B cell (primary cell): Measurements from ENCODE around the gene EBF3. TPM values are rescaled to one million over a fixed set of nuclear protein-coding genes. Genes with fewer than 3 reads are reported as not detected.

Experiments used
- ATAC-seq: fragments of 200-7000 bp; cut with Tn5 transposase; one replicate; pipeline ENCODE4 v1.10.0; 2021; ENCODE audit warnings: low read depth, mild to moderate bottlenecking, moderate number of reproducible peaks, moderate library complexity
- CTCF ChIA-PET: fragments of 350-600 bp; sonication (Branson Sonifier 250); formaldehyde crosslinking; loops from one replicate; lab custom pipeline; 2021; ENCODE audit warnings: antibody characterized with exemption, inconsistent platforms; lab: Charles Lee
- POLR2A ChIA-PET: fragments of 350-600 bp; sonication (Branson Sonifier 250); formaldehyde crosslinking; loops from one replicate; lab custom pipeline; 2021; ENCODE audit warnings: antibody characterized with exemption; lab: Charles Lee
- DNase-seq: peaks from one replicate; pipeline ENCODE4 v3.0.0; 2013
- H2AFZ ChIP-seq: 2 replicates; pipeline ENCODE4 v1.6.1; 2012; ENCODE audit warnings: mild to moderate bottlenecking, low read depth, low read length; ENCODE audit not compliant: insufficient read depth, poor library complexity, severe bottlenecking
- H3K27ac ChIP-seq, 2 donors: 1 replicate in 1 of 2; 2 replicates in 1 of 2; pipeline ENCODE4 v1.5.1; 2012 to 2013; ENCODE audit warnings: low read length in 2 of 2, mild to moderate bottlenecking in 2 of 2, moderate library complexity in 1 of 2
- H3K27me3 ChIP-seq, 4 experiments: fragments of 200-600 bp in 1 of 4; sonication (generic) in 1 of 4; replicated peaks in 1 of 4; 1 replicate in 2 of 4; 2 replicates in 2 of 4; pipeline versions ENCODE4 v1.6.1 to v1.7.0; 2013 to 2016; ENCODE audit warnings: low read length in 3 of 4, mild to moderate bottlenecking in 2 of 4, mixed read lengths in 1 of 4, moderate library complexity in 1 of 4; ENCODE audit not compliant: insufficient read depth in 4 of 4, control insufficient read depth in 3 of 4; ENCODE audit errors: control extremely low read depth in 1 of 4
- H3K36me3 ChIP-seq, 2 experiments: replicated peaks in 1 of 2; 1 replicate in 1 of 2; 2 replicates in 1 of 2; pipeline versions ENCODE4 v1.6.1 to v1.7.1; 2013; ENCODE audit warnings: low read length in 1 of 2; ENCODE audit not compliant: insufficient read depth in 2 of 2, control insufficient read depth in 1 of 2; ENCODE audit errors: control extremely low read depth in 1 of 2, extremely low read depth in 1 of 2
- H3K4me1 ChIP-seq, 2 donors: fragments of 200-600 bp in 1 of 2; sonication (generic) in 1 of 2; 1 replicate in 1 of 2; 2 replicates in 1 of 2; pipeline versions ENCODE4 v1.5.1 to v1.6.1; 2013 to 2017; ENCODE audit warnings: low read length in 2 of 2; ENCODE audit not compliant: control insufficient read depth in 2 of 2, insufficient read depth in 2 of 2
- H3K4me2 ChIP-seq: replicated peaks from 2 replicates; pipeline ENCODE3; 2012; ENCODE audit warnings: mild to moderate bottlenecking, low read depth, low read length; ENCODE audit not compliant: poor library complexity, severe bottlenecking
- H3K4me3 ChIP-seq, 5 experiments: fragments of 200-600 bp in 1 of 5; sonication (generic) in 1 of 5; 1 replicate in 3 of 5; 2 replicates in 2 of 5; pipeline versions ENCODE4 v1.5.1 to v1.7.0; 2011 to 2016; ENCODE audit warnings: low read length in 4 of 5, mild to moderate bottlenecking in 4 of 5, low read depth in 2 of 5, control low read depth in 1 of 5, moderate library complexity in 1 of 5; ENCODE audit not compliant: insufficient read depth in 1 of 5; ENCODE audit errors: control extremely low read depth in 1 of 5, extremely low read depth in 1 of 5
- H3K79me2 ChIP-seq: fragments of 200-600 bp; sonication (generic); one replicate; pipeline ENCODE4 v1.6.0; 2016; ENCODE audit warnings: low read length; ENCODE audit not compliant: control insufficient read depth, insufficient read depth
- H3K9ac ChIP-seq: fragments of 200-600 bp; sonication (generic); 2 replicates; pipeline ENCODE4 v1.6.1; 2017; ENCODE audit warnings: mild to moderate bottlenecking, low read length, moderate library complexity
- H3K9me3 ChIP-seq, 3 donors: one replicate each; pipeline versions ENCODE4 v1.6.1 to v1.7.1; 2013; ENCODE audit warnings: low read length in 2 of 3; ENCODE audit not compliant: control insufficient read depth in 2 of 3, insufficient read depth in 1 of 3; ENCODE audit errors: control extremely low read depth in 1 of 3
- H4K20me1 ChIP-seq: 2 replicates; pipeline ENCODE4 v1.6.0; 2012; ENCODE audit warnings: mild to moderate bottlenecking, low read length; ENCODE audit not compliant: insufficient read depth, control insufficient read depth, poor library complexity, severe bottlenecking
- H3K27ac Mint-ChIP-seq: one replicate; pipeline ENCODE4 v1.8.0; 2021; ENCODE audit warnings: mixed read lengths
- H3K27me3 Mint-ChIP-seq: one replicate; pipeline ENCODE4 v1.8.0; 2021; ENCODE audit warnings: mixed read lengths
- H3K4me1 Mint-ChIP-seq: one replicate; pipeline ENCODE4 v1.8.0; 2021; ENCODE audit warnings: mixed read lengths
- H3K4me3 Mint-ChIP-seq: one replicate; pipeline ENCODE4 v1.8.0; 2021; ENCODE audit warnings: mixed read lengths
- H3K9me3 Mint-ChIP-seq: one replicate; pipeline ENCODE4 v1.8.0; 2022; ENCODE audit warnings: mixed read lengths; ENCODE audit not compliant: insufficient read depth
- CTCF ChIP-seq: fragments of 200-600 bp; IDR thresholded peaks from one replicate; pipeline ENCODE4 v1.8.0; 2022; ENCODE audit warnings: antibody characterized with exemption, mild to moderate bottlenecking
- EZH2 ChIP-seq: IDR thresholded peaks from 2 replicates; pipeline ENCODE4 v1.6.1; 2012; ENCODE audit warnings: borderline replicate concordance, low read depth, mild to moderate bottlenecking, moderate library complexity, low read length; ENCODE audit not compliant: insufficient read depth, poor library complexity, severe bottlenecking
- WGBS: methylation state at CpG from one replicate; pipeline ENCODE4 v1.1.5; 2013; ENCODE audit warnings: missing lambda C conversion rate; ENCODE audit not compliant: insufficient coverage; 5-methylcytosine and 5-hydroxymethylcytosine counted together
- intact Hi-C: fragments of 100-400 bp; cut with micrococcal nuclease; formaldehyde crosslinking; loops from one replicate; pipeline ENCODE4 v1.10.0; 2022
- polyA plus RNA-seq: library from polyadenylated mRNA; depleted of rRNA; stranded (reverse); fragments of >200 nt; gene quantifications from 2 replicates; pipeline ENCODE4 v1.2.3, GENCODE V29; 2012
- total RNA-seq, 2 donors: library from RNA; stranded (reverse); fragments of 120-200 nt in 1 of 2; gene quantifications; 1 replicate in 1 of 2; 2 replicates in 1 of 2; pipeline versions ENCODE4 v1.2.3 to v1.2.4, GENCODE V29; 2013 to 2022

EBF3 gene
- total and polyA plus RNA-seq, 2 donors (not counting 1 experiment from before 2014, with no cell fraction given), result not detected

GRCh38 chr10:129787557-129787956, 176.5 kb downstream of the EBF3 start:
- H2AFZ ChIP-seq, result no peak overlapping the region
- H3K4me2 ChIP-seq, result no peak overlapping the region
- no peak for TF ChIP-seq CTCF
- TF ChIP-seq EZH2, result no peak
- H3K9ac ChIP-seq, result no peak overlapping the region
- H3K4me3 ChIP-seq, result no peak overlapping the region
- WGBS, result 100% methylated on average over 4 of the region's 5 CpGs
- Mint-ChIP-seq H3K27ac (no peak overlapping the region), H3K4me3 (no peak overlapping the region), H3K4me1 (no peaks in the 10 kb centered on the region), H3K9me3 (peaks cover 14% of the 10 kb centered on the region), H3K27me3 (no peaks in the 10 kb centered on the region)
- no peaks in the 10 kb centered on the region for H3K36me3 ChIP-seq
- no peak for ATAC-seq
- no peak overlapping the region for H3K27ac ChIP-seq
- H3K9me3 ChIP-seq, result peaks cover 0 to 38% (median 0%) of the 10 kb centered on the region in 3 donors
- H3K27me3 ChIP-seq, result no peaks in the 10 kb centered on the region
- H3K4me1 ChIP-seq, result no peaks in the 10 kb centered on the region
- intact Hi-C loops, result no loop called here
- no peak for DNase-seq
- CTCF ChIA-PET, result no interaction called here
- H4K20me1 ChIP-seq, result no peaks in the 10 kb centered on the region
- H3K79me2 ChIP-seq, result no peaks in the 10 kb centered on the region
- POLR2A ChIA-PET, result no interaction called here

- H3K27me3 Mint-ChIP-seq, result no peaks in the 10 kb centered on the region
- H3K4me3 ChIP-seq, result no peak overlapping the region
- POLR2A ChIA-PET, result interaction anchor here (0.6 kb wide), 1 partner anchor 104 kb away, joined by 3 read pairs; no protein-coding TSS in a partner anchor
- DNase-seq (no peak), ATAC-seq (no peak)
- H3K4me2 ChIP-seq, result no peak overlapping the region
- no peaks in the 10 kb centered on the region for H3K36me3 ChIP-seq
- intact Hi-C loops, result no loop called here
- H3K4me1 Mint-ChIP-seq, result no peaks in the 10 kb centered on the region
- CTCF ChIA-PET, result no interaction called here
- H3K4me1 ChIP-seq, result no peaks in the 10 kb centered on the region
- H3K9me3 Mint-ChIP-seq, result peaks cover 13% of the 10 kb centered on the region
- no peak overlapping the region for H3K4me3 Mint-ChIP-seq
- H3K27ac ChIP-seq, result no peak overlapping the region
- H3K9me3 ChIP-seq, result peaks cover 0 to 44% (median 0%) of the 10 kb centered on the region in 3 donors
- no peak overlapping the region for H3K27ac Mint-ChIP-seq
- no peak overlapping the region for H2AFZ ChIP-seq
- H3K9ac ChIP-seq, result no peak overlapping the region
- 98% methylated on average over 6 of the region's 10 CpGs for WGBS
- no peaks in the 10 kb centered on the region for H3K27me3 ChIP-seq
- H3K79me2 ChIP-seq, result no peaks in the 10 kb centered on the region
- no peaks in the 10 kb centered on the region for H4K20me1 ChIP-seq
- TF ChIP-seq CTCF, result no peak
- TF ChIP-seq EZH2, result no peak
These were observed 177.9 kb downstream of the EBF3 start for GRCh38 chr10:129786216-129786615.
